ENCODE measurements around the gene B3GNT3. TPM values are rescaled to one million over a fixed set of nuclear protein-coding genes. Genes with fewer than 3 reads are reported as not detected.

B3GNT3 gene
- total RNA-seq, 4 donors from 2014 or later: 4.7 TPM; not detected in 3

DNA sequence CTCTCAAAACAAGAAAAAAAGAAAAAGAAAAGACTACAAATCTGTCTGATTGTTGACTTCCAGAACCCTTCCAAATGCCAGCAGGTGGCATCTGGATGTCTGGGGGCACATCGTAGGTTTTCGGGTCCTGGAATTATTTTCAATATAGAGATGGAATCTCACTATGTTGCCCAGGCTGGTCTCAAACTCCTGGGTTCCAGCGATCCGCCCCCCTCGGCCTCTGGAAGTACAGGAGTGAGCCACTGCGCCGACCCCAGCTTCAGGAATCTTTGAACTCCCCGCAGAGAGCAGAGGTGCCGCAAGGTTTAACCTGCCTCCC lies 567 bp upstream of the B3GNT3 start:
- WGBS, 2 donors (ENCODE audit: low coverage in 1 of 2): 31% methylated on average over 6 of the region's 9 CpGs; no CpG with 5 or more reads in 1 of the 2 donors
- Histone ChIP-seq H3K9me3 (no peaks in the 10 kb centered on the region), H3K27me3 (peaks cover 71% of the 10 kb centered on the region), H3K4me3 (no peak overlapping the region), H3K36me3 (no peaks in the 10 kb centered on the region), H3K27ac (no peak overlapping the region), H3K4me1 (peaks cover 0 to 7% (median 0%) of the 10 kb centered on the region in 3 donors)
- no peak for ATAC-seq
- TF ChIP-seq POLR2A (IDR thresholded peaks at IDR 0.05) (no peak), CTCF (IDR thresholded peaks at IDR 0.05) (no peak), EP300 (IDR thresholded peaks at IDR 0.05) (no peak), POLR2AphosphoS5 (IDR thresholded peaks at IDR 0.05) (no peak)

GRCh38 chr19:17795495-17795856 lies 538 bp downstream of the B3GNT3 start:
- Histone ChIP-seq H3K4me1 (peaks cover 0 to 7% (median 0%) of the 10 kb centered on the region in 3 donors), H3K9me3 (no peaks in the 10 kb centered on the region), H3K36me3 (no peaks in the 10 kb centered on the region), H3K4me3 (no peak overlapping the region), H3K27ac (no peak overlapping the region), H3K27me3 (peaks cover 79% of the 10 kb centered on the region)
- TF ChIP-seq POLR2A (IDR thresholded peaks at IDR 0.05) (no peak), CTCF (IDR thresholded peaks at IDR 0.05) (no peak), POLR2AphosphoS5 (IDR thresholded peaks at IDR 0.05) (no peak), EP300 (IDR thresholded peaks at IDR 0.05) (no peak)
- WGBS, 2 donors (ENCODE audit: low coverage in 1 of 2): no CpG with 5 or more reads among the region's 14 CpGs
- ATAC-seq: no peak

DNA sequence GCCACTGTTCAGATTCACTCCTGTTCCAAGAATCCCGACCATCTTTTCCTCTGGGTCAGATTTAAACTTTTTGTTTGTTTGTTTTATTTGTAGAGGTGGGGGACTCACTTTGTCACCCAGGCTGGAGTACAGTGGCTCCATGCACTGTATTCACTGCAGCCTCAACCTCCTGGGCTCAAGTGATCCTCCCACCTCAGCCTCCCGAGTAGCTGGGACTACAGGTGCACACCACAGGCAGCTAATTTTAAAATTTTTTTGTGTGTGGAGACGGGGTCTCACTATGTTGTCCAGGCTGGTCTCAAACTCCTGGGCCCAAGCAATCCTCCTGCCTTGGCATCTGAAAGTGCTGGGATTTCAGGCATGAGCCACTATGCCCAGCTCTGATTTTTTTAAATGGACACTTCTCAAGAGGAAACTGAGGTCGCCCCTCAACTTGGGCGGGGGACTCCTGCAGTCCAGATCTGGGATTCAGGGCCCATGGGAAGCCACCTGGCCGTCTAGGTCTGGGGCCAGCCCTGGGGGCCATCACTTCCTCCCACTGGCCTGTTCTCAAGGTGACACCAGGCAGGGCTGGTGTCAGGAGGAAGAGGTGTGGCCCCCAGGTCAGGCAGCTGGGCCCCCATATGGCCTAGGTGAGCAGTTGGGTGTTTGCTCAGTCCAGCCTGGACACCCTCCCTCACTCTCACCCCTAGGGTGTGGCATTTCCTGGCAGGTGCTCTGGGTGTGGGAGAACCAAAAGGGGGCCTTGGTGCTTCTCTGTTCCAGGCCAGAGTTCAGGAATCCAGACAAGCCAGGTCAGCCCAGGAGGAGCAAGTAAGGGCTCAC lies 1.3 kb downstream of the B3GNT3 start:
- no peak overlapping the region for H3K4me3 ChIP-seq
- TF ChIP-seq POLR2AphosphoS5 (IDR thresholded peaks at IDR 0.05): no peak
- no peak for TF ChIP-seq CTCF (IDR thresholded peaks at IDR 0.05)
- no peak for TF ChIP-seq POLR2A (IDR thresholded peaks at IDR 0.05)
- no peak for TF ChIP-seq EP300 (IDR thresholded peaks at IDR 0.05)

GRCh38 chr19:17796838-17797423 lies 2.0 kb downstream of the B3GNT3 start:
- no peaks in the 10 kb centered on the region for H3K36me3 ChIP-seq
- H3K9me3 ChIP-seq: no peaks in the 10 kb centered on the region
- 38 to 67% methylated on average over 1 of the region's 1 CpG for WGBS, 2 donors (ENCODE audit: low coverage in 1 of 2)
- no peak overlapping the region for H3K4me3 ChIP-seq
- peaks cover 0 to 7% (median 0%) of the 10 kb centered on the region in 3 donors for H3K4me1 ChIP-seq
- no peak overlapping the region for H3K27ac ChIP-seq
- TF ChIP-seq POLR2AphosphoS5 (IDR thresholded peaks at IDR 0.05) (no peak), EP300 (IDR thresholded peaks at IDR 0.05) (no peak), POLR2A (IDR thresholded peaks at IDR 0.05) (no peak), CTCF (IDR thresholded peaks at IDR 0.05) (no peak)
- peaks cover 80% of the 10 kb centered on the region for H3K27me3 ChIP-seq
- no peak for ATAC-seq

More for the DNA sequence above, 1.3 kb downstream of the B3GNT3 start:
- Histone ChIP-seq H3K27ac (no peak overlapping the region), H3K9me3 (no peaks in the 10 kb centered on the region), H3K4me1 (peaks cover 0 to 7% (median 0%) of the 10 kb centered on the region in 3 donors), H3K36me3 (no peaks in the 10 kb centered on the region), H3K27me3 (peaks cover 73% of the 10 kb centered on the region)
- no peak for ATAC-seq
- WGBS, 2 donors (ENCODE audit: low coverage in 1 of 2): 49 to 50% methylated on average over 1 to 3 of the region's 6 CpGs
